BLaER1 treated with 17β-estradiol and CSF1 and Interleukin-3, amounts not matched to agents 10 nM and 100 nM (cell line): ENCODE data around the gene MRPL51.

Source experiments
- H3K27ac ChIP-seq, 11 experiments: shearing (Covaris generic); formaldehyde crosslinking; 2 replicates each; pipeline ENCODE4 v1.8.1; 2022
- H3K27me3 ChIP-seq, 11 experiments: shearing (Covaris generic); formaldehyde crosslinking; 2 replicates each; pipeline ENCODE4 v1.8.1; 2022
- H3K36me3 ChIP-seq, 11 experiments: shearing (Covaris generic); formaldehyde crosslinking; 2 replicates each; pipeline ENCODE4 v1.8.1; 2022
- H3K4me1 ChIP-seq, 10 experiments: shearing (Covaris generic); formaldehyde crosslinking; 2 replicates each; pipeline ENCODE4 v1.8.1; 2022
- H3K4me2 ChIP-seq, 11 experiments: shearing (Covaris generic); formaldehyde crosslinking; 2 replicates each; pipeline ENCODE4 v1.8.1; 2022
- H3K4me3 ChIP-seq, 10 experiments: shearing (Covaris generic); formaldehyde crosslinking; 2 replicates each; pipeline ENCODE4 v1.8.1; 2022
- H3K9ac ChIP-seq, 11 experiments: shearing (Covaris generic); formaldehyde crosslinking; 2 replicates each; pipeline ENCODE4 v1.8.1; 2022
- H3K9me3 ChIP-seq, 11 experiments: shearing (Covaris generic); formaldehyde crosslinking; replicated peaks in 1 of 11; 2 replicates each; pipeline ENCODE4 v1.8.1; 2022
- H4K20me1 ChIP-seq, 11 experiments: shearing (Covaris generic); formaldehyde crosslinking; 2 replicates each; pipeline ENCODE4 v1.8.1; 2022
- Cebpa-rat ChIP-seq, 11 experiments: shearing (Covaris generic); IDR thresholded peaks; 2 replicates each; pipeline ENCODE4 v1.8.1; 2022

The MRPL51 gene

GRCh38 chr12:6492838-6493496, at the start of gene MRPL51:
TSS of gene MRPL51 (minus strand) at chr12:6493262. CDS start at chr12:6493136, 126 bp downstream.
- Histone ChIP-seq H3K9ac (peak within 1 kb of the TSS; percentile 85 to 98 (median 91)), H3K4me3 (peak within 1 kb of the TSS; percentile 66 to 88 (median 74)), H4K20me1 (peaks cover 0 to 15% (median 0%) of the 10 kb centered on the region in 11 experiments; a peak in 1 of 22 replicates), H3K27ac (peak within 1 kb of the TSS; percentile 77 to 99 (median 95)), H3K36me3 (peaks cover 14 to 52% (median 41%) of the 10 kb centered on the region in 11 experiments; a peak in 21 of 22 replicates), H3K4me1 (peaks cover 37 to 45% (median 42%) of the 10 kb centered on the region in 10 experiments), H3K4me2 (peak within 1 kb of the TSS; percentile 86 to 98 (median 94)), H3K27me3 (no peaks in the 10 kb centered on the region), H3K9me3 (no peaks in the 10 kb centered on the region)
- TF ChIP-seq Cebpa-rat (IDR thresholded peaks at IDR 0.05) = no peak

GRCh38 chr12:6542209-6543009, 49.3 kb upstream of the MRPL51 start:
- TF ChIP-seq Cebpa-rat (IDR thresholded peaks at IDR 0.05) = no peak
- Histone ChIP-seq H3K4me3 (no peak overlapping the region), H4K20me1 (peaks cover 29 to 43% (median 33%) of the 10 kb centered on the region in 11 experiments), H3K27me3 (no peaks in the 10 kb centered on the region), H3K9ac (peak overlapping the region in 8 of 11 experiments; percentile 20 to 100 (median 38); a peak in 15 of 22 replicates), H3K36me3 (peaks cover 68 to 83% (median 75%) of the 10 kb centered on the region in 11 experiments), H3K4me2 (peak overlapping the region; percentile 7 to 100 (median 96); a peak in 18 of 22 replicates), H3K9me3 (no peaks in the 10 kb centered on the region), H3K4me1 (peaks cover 56 to 80% (median 62%) of the 10 kb centered on the region in 10 experiments), H3K27ac (peak overlapping the region in 9 of 11 experiments; percentile 15 to 98 (median 59); a peak in 14 of 22 replicates)

GRCh38 chr12:6541371-6542165, 48.5 kb upstream of the MRPL51 start:
- peaks cover 68 to 83% (median 75%) of the 10 kb centered on the region in 11 experiments for H3K36me3 ChIP-seq
- H3K9ac ChIP-seq = peak overlapping the region; percentile 27 to 100 (median 58); a peak in 18 of 22 replicates
- peak overlapping the region; percentile 85 to 100 (median 96) for H3K4me2 ChIP-seq
- no peak for TF ChIP-seq Cebpa-rat (IDR thresholded peaks at IDR 0.05)
- H4K20me1 ChIP-seq = peaks cover 38 to 51% (median 41%) of the 10 kb centered on the region in 11 experiments
- H3K9me3 ChIP-seq = no peaks in the 10 kb centered on the region
- no peaks in the 10 kb centered on the region for H3K27me3 ChIP-seq
- H3K4me3 ChIP-seq = peak overlapping the region in 3 of 10 experiments; percentile 52 to 59 (median 53); a peak in 3 of 20 replicates
- H3K27ac ChIP-seq = peak overlapping the region in 10 of 11 experiments; percentile 12 to 98 (median 58); a peak in 17 of 22 replicates
- H3K4me1 ChIP-seq = peaks cover 63 to 80% (median 66%) of the 10 kb centered on the region in 10 experiments

GRCh38 chr12:6540181-6540877, 47.3 kb upstream of the MRPL51 start:
- Histone ChIP-seq H3K4me3 (peak overlapping the region in 9 of 10 experiments; percentile 17 to 59 (median 40); a peak in 15 of 20 replicates), H3K27me3 (no peaks in the 10 kb centered on the region), H3K27ac (peak overlapping the region in 10 of 11 experiments; percentile 12 to 98 (median 58); a peak in 20 of 22 replicates), H3K9ac (peak overlapping the region; percentile 13 to 100 (median 58); a peak in 19 of 22 replicates), H3K9me3 (no peaks in the 10 kb centered on the region), H3K4me2 (peak overlapping the region; percentile 85 to 100 (median 96)), H3K36me3 (peaks cover 68 to 83% (median 75%) of the 10 kb centered on the region in 11 experiments), H3K4me1 (peaks cover 70 to 84% (median 74%) of the 10 kb centered on the region in 10 experiments), H4K20me1 (peaks cover 50 to 64% (median 54%) of the 10 kb centered on the region in 11 experiments)
- TF ChIP-seq Cebpa-rat (IDR thresholded peaks at IDR 0.05) = no peak

DNA sequence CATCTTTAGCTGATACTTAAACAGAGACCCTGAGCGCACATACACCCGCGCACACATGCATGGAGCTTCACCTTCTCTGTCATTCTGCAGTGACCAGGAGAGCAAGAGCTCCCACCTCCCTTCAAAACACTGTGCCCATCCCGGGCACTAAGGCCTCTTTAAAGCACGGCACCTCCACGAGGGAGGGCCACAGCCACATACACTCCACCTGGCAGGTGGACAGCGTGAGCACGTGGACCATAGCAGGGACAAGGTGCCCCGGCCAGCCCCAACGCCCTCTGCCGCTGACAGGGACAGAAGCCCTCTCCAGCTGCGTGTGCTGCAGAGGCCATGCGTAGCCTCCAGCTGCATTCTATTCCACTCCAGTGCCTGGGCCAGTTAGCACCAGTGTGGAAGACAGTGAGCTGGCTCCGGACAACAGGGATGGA, 46.7 kb upstream of the MRPL51 start:
- H3K4me2 ChIP-seq = peak overlapping the region; percentile 85 to 100 (median 96)

GRCh38 chr12:6539314-6539682, 46.2 kb upstream of the MRPL51 start:
- H3K9ac ChIP-seq = peak overlapping the region in 7 of 11 experiments; percentile 58 to 100 (median 99); a peak in 15 of 22 replicates
- peaks cover 70 to 82% (median 74%) of the 10 kb centered on the region in 10 experiments for H3K4me1 ChIP-seq
- H3K4me2 ChIP-seq = peak overlapping the region; percentile 85 to 100 (median 96)
- no peaks in the 10 kb centered on the region for H3K9me3 ChIP-seq
- H3K27me3 ChIP-seq = no peaks in the 10 kb centered on the region
- H3K27ac ChIP-seq = peak overlapping the region in 5 of 11 experiments; percentile 65 to 100 (median 98); a peak in 6 of 22 replicates
- TF ChIP-seq Cebpa-rat (IDR thresholded peaks at IDR 0.05) = no peak
- peaks cover 58 to 73% (median 62%) of the 10 kb centered on the region in 11 experiments for H4K20me1 ChIP-seq
- peak overlapping the region in 2 of 10 experiments; percentile 29 to 53; a peak in 1 of 20 replicates for H3K4me3 ChIP-seq
- peaks cover 61 to 80% (median 67%) of the 10 kb centered on the region in 11 experiments for H3K36me3 ChIP-seq

More for the DNA sequence above, 46.7 kb upstream of the MRPL51 start:
- no peaks in the 10 kb centered on the region for H3K27me3 ChIP-seq
- peak overlapping the region in 8 of 11 experiments; percentile 38 to 98 (median 62); a peak in 13 of 22 replicates for H3K27ac ChIP-seq
- peaks cover 70 to 84% (median 74%) of the 10 kb centered on the region in 10 experiments for H3K4me1 ChIP-seq
- H3K4me3 ChIP-seq = peak overlapping the region in 7 of 10 experiments; percentile 17 to 59 (median 46); a peak in 12 of 20 replicates
- peaks cover 65 to 83% (median 72%) of the 10 kb centered on the region in 11 experiments for H3K36me3 ChIP-seq
- no peak for TF ChIP-seq Cebpa-rat (IDR thresholded peaks at IDR 0.05)
- peak overlapping the region in 10 of 11 experiments; percentile 27 to 100 (median 63); a peak in 19 of 22 replicates for H3K9ac ChIP-seq
- H4K20me1 ChIP-seq = peaks cover 56 to 70% (median 60%) of the 10 kb centered on the region in 11 experiments
- H3K9me3 ChIP-seq = no peaks in the 10 kb centered on the region
